ENCODE data around the gene NUB1. TPM values are rescaled to one million over a fixed set of nuclear protein-coding genes. Genes with fewer than 3 reads are reported as not detected.

NUB1 gene
- polyA plus RNA-seq, 3 donors, result 32.0 to 39.2 (median 37.2) TPM

- H3K4me3 ChIP-seq (replicated peaks in 1 of 3; ENCODE audit: low read depth in 2 of 3, low read length in 3 of 3), result no peak overlapping the region
- H3K4me2 ChIP-seq (replicated peaks; ENCODE audit: extremely low read depth, low read length, poor library complexity, severe bottlenecking), result no peak overlapping the region
- H3K36me3 ChIP-seq (replicated peaks in 1 of 2; ENCODE audit: control insufficient read depth in 1 of 2, insufficient read depth in 2 of 2, low read length in 2 of 2), result no peaks in the 10 kb centered on the region
- no peaks in the 10 kb centered on the region for H3K79me2 ChIP-seq (ENCODE audit: insufficient read depth, low read length)
- H3K9me3 ChIP-seq (replicated peaks in 1 of 2; ENCODE audit: control insufficient read depth in 1 of 2, insufficient read depth in 1 of 2, low read length in 2 of 2), result peaks cover 2 to 4% of the 10 kb centered on the region in 2 donors
- DNase-seq, result no peak
- Mint-ChIP-seq H3K36me3 (no peaks in the 10 kb centered on the region), H3K4me1 (peaks cover 10% of the 10 kb centered on the region), H3K9me3 (peaks cover 6 to 16% (median 10%) of the 10 kb centered on the region in 7 donors), H3K27me3 (ENCODE audit: low read depth in 3 of 3) (peaks cover 29 to 39% (median 36%) of the 10 kb centered on the region in 3 donors), H3K4me3 (no peak overlapping the region), H3K27ac (no peak overlapping the region)
- H3K9ac ChIP-seq (ENCODE audit: insufficient read depth, low read length, poor library complexity, severe bottlenecking), result no peak overlapping the region
- no peak overlapping the region for H3K27ac ChIP-seq (ENCODE audit: low read depth in 1 of 2, low read length in 2 of 2)
- WGBS (ENCODE audit: insufficient coverage), result 95% methylated on average over 6 of the region's 6 CpGs
- H3K27me3 ChIP-seq (ENCODE audit: control insufficient read depth in 2 of 2, insufficient read depth in 2 of 2, low read length in 2 of 2), result peaks cover 2 to 30% of the 10 kb centered on the region in 2 donors
- intact Hi-C loops (cut with micrococcal nuclease), result no loop called here
- H4K20me1 ChIP-seq (ENCODE audit: insufficient read depth, low read length), result no peaks in the 10 kb centered on the region
- peaks cover 4 to 7% of the 10 kb centered on the region in 2 donors for H3K4me1 ChIP-seq (ENCODE audit: control insufficient read depth in 1 of 2, insufficient read depth in 2 of 2, low read length in 2 of 2)
- no peak overlapping the region for H2AFZ ChIP-seq (ENCODE audit: insufficient read depth, low read depth, low read length, poor library complexity, severe bottlenecking)
- TF ChIP-seq CTCF (IDR thresholded peaks at IDR 0.05), result no peak
These were observed 42.1 kb upstream of the NUB1 start for GRCh38 chr7:151299530-151299929.

- Mint-ChIP-seq H3K4me3 (no peak overlapping the region), H3K27ac (no peak overlapping the region), H3K4me1 (peaks cover 13% of the 10 kb centered on the region), H3K9me3 (peaks cover 6 to 16% (median 10%) of the 10 kb centered on the region in 7 donors), H3K27me3 (ENCODE audit: low read depth in 3 of 3) (peaks cover 33 to 41% (median 41%) of the 10 kb centered on the region in 3 donors), H3K36me3 (peaks cover 0 to 3% of the 10 kb centered on the region in 2 donors)
- H3K27ac ChIP-seq (ENCODE audit: low read depth in 1 of 2, low read length in 2 of 2), result no peak overlapping the region
- H3K36me3 ChIP-seq (replicated peaks in 1 of 2; ENCODE audit: control insufficient read depth in 1 of 2, insufficient read depth in 2 of 2, low read length in 2 of 2), result no peaks in the 10 kb centered on the region
- no peak overlapping the region for H3K4me3 ChIP-seq (replicated peaks in 1 of 3; ENCODE audit: low read depth in 2 of 3, low read length in 3 of 3)
- H3K4me2 ChIP-seq (replicated peaks; ENCODE audit: extremely low read depth, low read length, poor library complexity, severe bottlenecking), result no peak overlapping the region
- intact Hi-C loops (cut with micrococcal nuclease), result loop anchor here (5.0 to 10.0 kb wide), 3 partner anchors 48 to 178 kb away; partner anchors contain the start of gene GBX1 (in 1 of the 2)
- peaks cover 6 to 35% of the 10 kb centered on the region in 2 donors for H3K27me3 ChIP-seq (ENCODE audit: control insufficient read depth in 2 of 2, insufficient read depth in 2 of 2, low read length in 2 of 2)
- H3K4me1 ChIP-seq (ENCODE audit: control insufficient read depth in 1 of 2, insufficient read depth in 2 of 2, low read length in 2 of 2), result peaks cover 4 to 7% of the 10 kb centered on the region in 2 donors
- H3K79me2 ChIP-seq (ENCODE audit: insufficient read depth, low read length), result no peaks in the 10 kb centered on the region
- DNase-seq, result no peak
- H3K9me3 ChIP-seq (replicated peaks in 1 of 2; ENCODE audit: control insufficient read depth in 1 of 2, insufficient read depth in 1 of 2, low read length in 2 of 2), result peaks cover 2 to 4% of the 10 kb centered on the region in 2 donors
- 95% methylated on average over 4 of the region's 7 CpGs for WGBS (ENCODE audit: insufficient coverage)
- no peak overlapping the region for H3K9ac ChIP-seq (ENCODE audit: insufficient read depth, low read length, poor library complexity, severe bottlenecking)
- no peak overlapping the region for H2AFZ ChIP-seq (ENCODE audit: insufficient read depth, low read depth, low read length, poor library complexity, severe bottlenecking)
- H4K20me1 ChIP-seq (ENCODE audit: insufficient read depth, low read length), result no peaks in the 10 kb centered on the region
- TF ChIP-seq CTCF (IDR thresholded peaks at IDR 0.05), result no peak
These were observed 41.5 kb upstream of the NUB1 start for GRCh38 chr7:151299940-151300645.

Measured in CD14-positive monocyte (primary cell).